Ishikawa (cell line): ENCODE results near the gene UST.

Source experiments
- CEBPB ChIP-seq: IDR thresholded peaks from 2 replicates; pipeline ENCODE4 v1.6.1; 2012
- CREB1 ChIP-seq: IDR thresholded peaks from 2 replicates; pipeline ENCODE4 v1.6.1; 2012; ENCODE audit warnings: low read depth
- EGR1 ChIP-seq: IDR thresholded peaks from 2 replicates; pipeline ENCODE4 v1.6.1; 2012
- EP300 ChIP-seq: IDR thresholded peaks from 2 replicates; pipeline ENCODE4 v1.6.1; 2012; ENCODE audit warnings: borderline replicate concordance
- FOXM1 ChIP-seq: IDR thresholded peaks from 2 replicates; pipeline ENCODE4 v1.6.1; 2012; ENCODE audit warnings: low read depth, borderline replicate concordance
- NFIC ChIP-seq: IDR thresholded peaks from 2 replicates; pipeline ENCODE4 v1.6.1; 2012
- RAD21 ChIP-seq: IDR thresholded peaks from 2 replicates; pipeline ENCODE4 v1.6.1; 2012; ENCODE audit warnings: low read depth
- TAF1 ChIP-seq: IDR thresholded peaks from 2 replicates; pipeline ENCODE4 v1.6.1; 2012; ENCODE audit warnings: low read depth, mild to moderate bottlenecking
- TCF12 ChIP-seq: IDR thresholded peaks from 2 replicates; pipeline ENCODE4 v1.6.1; 2012; ENCODE audit warnings: low read depth
- TEAD4 ChIP-seq: IDR thresholded peaks from 2 replicates; pipeline ENCODE4 v1.6.1; 2012
- YY1 ChIP-seq: IDR thresholded peaks from 2 replicates; pipeline ENCODE4 v1.6.1; 2012; ENCODE audit warnings: low read depth
- ZBTB7A ChIP-seq: IDR thresholded peaks from 2 replicates; pipeline ENCODE4 v1.6.1; 2012; ENCODE audit warnings: low read depth
- TF ChIP-seq, protein P1 (sequence below): IDR thresholded peaks from 2 replicates; pipeline ENCODE4 v1.6.1; 2012
- TF ChIP-seq, protein P2 (sequence below): IDR thresholded peaks from 2 replicates; pipeline ENCODE4 v1.6.1; 2012; ENCODE audit warnings: low read depth, mild to moderate bottlenecking
- TF ChIP-seq, protein P3 (sequence below): IDR thresholded peaks from 2 replicates; pipeline ENCODE4 v1.6.1; 2012

UST gene

DNA sequence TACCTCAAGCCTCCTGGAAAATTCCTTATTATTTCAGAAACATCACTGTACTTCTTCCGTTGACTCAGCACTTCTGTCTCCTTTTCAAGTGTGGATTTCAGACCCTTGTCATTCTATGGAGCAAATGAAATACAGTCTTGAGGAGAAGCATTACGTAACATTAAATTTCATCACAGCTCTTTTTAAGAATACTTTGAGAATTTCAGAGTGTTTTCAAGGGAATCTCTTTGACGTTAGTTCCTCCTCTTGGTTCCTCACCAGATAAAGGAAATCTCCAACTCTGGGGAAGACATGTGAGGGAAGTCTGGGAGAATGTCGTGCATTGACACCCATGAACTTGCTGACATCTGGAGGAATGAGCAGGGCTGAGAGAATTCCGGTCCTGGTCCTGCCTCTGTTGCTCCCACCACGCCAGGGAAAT lies 32.3 kb downstream of the UST start:
- TF ChIP-seq TAF1: no peak
- TF ChIP-seq YY1: no peak
- no peak for TF ChIP-seq ZBTB7A
- TF ChIP-seq CREB1: no peak
- no peak for TF ChIP-seq FOXM1
- TF ChIP-seq, protein P1, sequence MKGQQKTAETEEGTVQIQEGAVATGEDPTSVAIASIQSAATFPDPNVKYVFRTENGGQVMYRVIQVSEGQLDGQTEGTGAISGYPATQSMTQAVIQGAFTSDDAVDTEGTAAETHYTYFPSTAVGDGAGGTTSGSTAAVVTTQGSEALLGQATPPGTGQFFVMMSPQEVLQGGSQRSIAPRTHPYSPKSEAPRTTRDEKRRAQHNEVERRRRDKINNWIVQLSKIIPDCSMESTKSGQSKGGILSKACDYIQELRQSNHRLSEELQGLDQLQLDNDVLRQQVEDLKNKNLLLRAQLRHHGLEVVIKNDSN: no peak
- no peak for TF ChIP-seq TCF12
- TF ChIP-seq, protein P2, sequence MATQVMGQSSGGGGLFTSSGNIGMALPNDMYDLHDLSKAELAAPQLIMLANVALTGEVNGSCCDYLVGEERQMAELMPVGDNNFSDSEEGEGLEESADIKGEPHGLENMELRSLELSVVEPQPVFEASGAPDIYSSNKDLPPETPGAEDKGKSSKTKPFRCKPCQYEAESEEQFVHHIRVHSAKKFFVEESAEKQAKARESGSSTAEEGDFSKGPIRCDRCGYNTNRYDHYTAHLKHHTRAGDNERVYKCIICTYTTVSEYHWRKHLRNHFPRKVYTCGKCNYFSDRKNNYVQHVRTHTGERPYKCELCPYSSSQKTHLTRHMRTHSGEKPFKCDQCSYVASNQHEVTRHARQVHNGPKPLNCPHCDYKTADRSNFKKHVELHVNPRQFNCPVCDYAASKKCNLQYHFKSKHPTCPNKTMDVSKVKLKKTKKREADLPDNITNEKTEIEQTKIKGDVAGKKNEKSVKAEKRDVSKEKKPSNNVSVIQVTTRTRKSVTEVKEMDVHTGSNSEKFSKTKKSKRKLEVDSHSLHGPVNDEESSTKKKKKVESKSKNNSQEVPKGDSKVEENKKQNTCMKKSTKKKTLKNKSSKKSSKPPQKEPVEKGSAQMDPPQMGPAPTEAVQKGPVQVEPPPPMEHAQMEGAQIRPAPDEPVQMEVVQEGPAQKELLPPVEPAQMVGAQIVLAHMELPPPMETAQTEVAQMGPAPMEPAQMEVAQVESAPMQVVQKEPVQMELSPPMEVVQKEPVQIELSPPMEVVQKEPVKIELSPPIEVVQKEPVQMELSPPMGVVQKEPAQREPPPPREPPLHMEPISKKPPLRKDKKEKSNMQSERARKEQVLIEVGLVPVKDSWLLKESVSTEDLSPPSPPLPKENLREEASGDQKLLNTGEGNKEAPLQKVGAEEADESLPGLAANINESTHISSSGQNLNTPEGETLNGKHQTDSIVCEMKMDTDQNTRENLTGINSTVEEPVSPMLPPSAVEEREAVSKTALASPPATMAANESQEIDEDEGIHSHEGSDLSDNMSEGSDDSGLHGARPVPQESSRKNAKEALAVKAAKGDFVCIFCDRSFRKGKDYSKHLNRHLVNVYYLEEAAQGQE: no peak
- TF ChIP-seq, protein P3, sequence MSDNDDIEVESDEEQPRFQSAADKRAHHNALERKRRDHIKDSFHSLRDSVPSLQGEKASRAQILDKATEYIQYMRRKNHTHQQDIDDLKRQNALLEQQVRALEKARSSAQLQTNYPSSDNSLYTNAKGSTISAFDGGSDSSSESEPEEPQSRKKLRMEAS: no peak
- no peak for TF ChIP-seq EP300
- TF ChIP-seq CEBPB: no peak
- no peak for TF ChIP-seq RAD21
- TF ChIP-seq TEAD4: no peak
- TF ChIP-seq EGR1: no peak
- TF ChIP-seq NFIC: no peak

DNA sequence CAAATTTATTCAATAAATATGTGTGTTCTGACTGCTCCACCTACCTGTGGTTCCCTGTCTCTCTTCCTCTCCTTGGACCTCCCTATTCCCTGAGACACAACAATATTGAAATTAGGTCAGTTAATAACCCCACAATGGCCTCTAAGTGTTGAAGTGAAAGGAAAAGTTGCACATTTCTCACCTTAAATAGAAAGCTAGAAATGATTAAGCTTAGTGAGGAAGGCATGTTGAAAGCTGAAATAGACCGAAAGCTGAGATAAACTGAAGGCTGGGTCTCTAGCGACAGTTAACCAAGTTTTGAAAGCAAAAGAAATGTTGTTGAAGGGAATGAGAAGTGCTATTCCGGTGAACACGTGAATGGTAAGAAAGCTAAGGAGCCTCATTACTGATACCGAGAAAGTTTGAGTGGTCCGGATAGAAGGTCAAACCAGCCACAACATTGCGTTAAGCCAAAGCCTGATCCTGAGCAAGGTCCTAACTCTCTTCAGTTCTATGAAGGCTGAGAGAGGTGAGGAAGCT lies 34.1 kb downstream of the UST start:
- TF ChIP-seq FOXM1: no peak
- no peak for TF ChIP-seq EGR1
- no peak for TF ChIP-seq RAD21
- TF ChIP-seq, protein P1: no peak
- TF ChIP-seq CREB1: no peak
- TF ChIP-seq ZBTB7A: no peak
- TF ChIP-seq, protein P2: no peak
- TF ChIP-seq TEAD4: no peak
- no peak for TF ChIP-seq NFIC
- no peak for TF ChIP-seq EP300
- TF ChIP-seq YY1: no peak
- no peak for TF ChIP-seq CEBPB

DNA sequence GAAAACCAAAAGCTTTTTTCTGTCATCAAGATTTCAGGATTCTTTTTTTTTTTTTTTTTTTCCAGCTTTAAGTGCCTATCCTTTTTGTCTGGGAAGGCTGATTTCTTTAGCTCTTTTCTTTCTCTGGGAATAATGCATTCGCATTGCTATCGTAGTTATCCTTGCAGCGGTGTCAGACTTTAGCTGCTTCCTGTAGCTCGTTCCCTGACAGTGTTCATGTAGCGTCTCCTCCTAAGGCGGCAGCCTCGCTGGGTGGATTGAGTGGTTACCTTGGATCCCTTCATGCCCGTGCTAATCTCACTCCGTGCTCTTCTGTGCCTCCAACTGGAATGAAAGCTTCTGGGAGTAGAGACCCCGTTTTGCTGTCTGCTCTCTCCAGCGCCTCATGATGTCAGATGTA lies 43.1 kb downstream of the UST start:
- TF ChIP-seq YY1: no peak
- TF ChIP-seq TCF12: no peak
- TF ChIP-seq TAF1: no peak
- no peak for TF ChIP-seq ZBTB7A
- TF ChIP-seq, protein P2: no peak
- TF ChIP-seq CEBPB: no peak
- TF ChIP-seq EGR1: no peak
- no peak for TF ChIP-seq TEAD4
- TF ChIP-seq FOXM1: no peak
- no peak for TF ChIP-seq NFIC
- no peak for TF ChIP-seq CREB1
- TF ChIP-seq, protein P1: no peak
- no peak for TF ChIP-seq EP300
- TF ChIP-seq, protein P3: no peak
- no peak for TF ChIP-seq RAD21

DNA sequence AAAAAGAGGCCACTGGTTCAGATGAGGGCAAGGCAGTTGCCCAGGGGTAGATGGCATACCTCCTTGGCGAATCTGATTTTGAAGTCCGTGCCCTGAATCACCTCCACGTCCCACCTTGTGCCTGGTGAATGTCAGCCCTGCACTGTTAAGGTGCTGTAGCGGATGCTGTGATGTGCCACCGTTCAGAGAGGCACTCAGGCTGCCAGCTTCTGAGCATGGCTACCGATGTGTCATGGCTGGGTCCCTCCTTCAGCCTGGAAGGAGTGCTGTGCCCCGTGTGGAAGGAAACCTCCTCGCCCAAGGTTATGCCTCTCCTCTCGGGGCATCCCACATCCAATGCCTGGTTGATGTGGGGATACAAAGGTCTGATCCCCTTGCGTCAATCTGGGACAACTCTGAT lies 43.6 kb downstream of the UST start:
- no peak for TF ChIP-seq ZBTB7A
- TF ChIP-seq NFIC: no peak
- TF ChIP-seq EP300: no peak
- no peak for TF ChIP-seq TCF12
- no peak for TF ChIP-seq RAD21
- TF ChIP-seq, protein P3: no peak
- TF ChIP-seq TEAD4: no peak
- no peak for TF ChIP-seq FOXM1
- no peak for TF ChIP-seq CREB1
- TF ChIP-seq EGR1: no peak
- TF ChIP-seq, protein P1: no peak
- TF ChIP-seq CEBPB: no peak
- TF ChIP-seq YY1: no peak
- TF ChIP-seq, protein P2: no peak
- TF ChIP-seq TAF1: no peak
